H1 (cell line): ENCODE measurements around the gene RBMX. TPM values are rescaled to one million over a fixed set of nuclear protein-coding genes. Genes with fewer than 3 reads are reported as not detected.

Experiments used
- CTCF ChIA-PET: fragments of 300-600 bp; sonication (Branson Sonifier 250); formaldehyde crosslinking; loops from one replicate; lab custom pipeline; 2021; ENCODE audit not compliant: partially characterized antibody; lab: Charles Lee
- POLR2A ChIA-PET: fragments of 300-600 bp; sonication (Branson Sonifier 250); formaldehyde crosslinking; loops from one replicate; lab custom pipeline; 2021; ENCODE audit warnings: inconsistent platforms; ENCODE audit not compliant: partially characterized antibody; lab: Charles Lee
- DNase-seq, 2 experiments: peaks; one replicate each; pipeline versions ENCODE4 v3.0.0 to v3.0.0-alpha.2; 2010 to 2022; ENCODE audit warnings: low spot score in 2 of 2, low read depth in 1 of 2, mixed read lengths in 1 of 2
- FAIRE-seq: peaks from 2 replicates; lab custom pipeline; 2011; peaks lifted over from hg19 to GRCh38; lab: Jason Lieb, UNC
- H2AFZ ChIP-seq: 2 replicates; pipeline ENCODE4 v1.8.1; 2012; ENCODE audit warnings: low read length, inconsistent platforms
- H2AK5ac ChIP-seq: 2 replicates; pipeline ENCODE4 v1.6.1; 2013; ENCODE audit warnings: low read depth, low read length
- H2BK120ac ChIP-seq: replicated peaks from 2 replicates; pipeline ENCODE3; 2013; ENCODE audit warnings: low read depth, low read length, inconsistent platforms
- H2BK12ac ChIP-seq: 2 replicates; pipeline ENCODE4 v1.6.1; 2013; ENCODE audit warnings: low read depth, low read length
- H2BK15ac ChIP-seq: 2 replicates; pipeline ENCODE4 v1.6.1; 2013; ENCODE audit warnings: low read length
- H2BK20ac ChIP-seq: 2 replicates; pipeline ENCODE4 v1.6.1; 2013; ENCODE audit warnings: low read length
- H2BK5ac ChIP-seq: 2 replicates; pipeline ENCODE4 v1.6.1; 2013; ENCODE audit warnings: low read depth, low read length
- H3K14ac ChIP-seq: 2 replicates; pipeline ENCODE4 v1.6.1; 2013; ENCODE audit warnings: inconsistent platforms; ENCODE audit not compliant: insufficient read length
- H3K18ac ChIP-seq: 2 replicates; pipeline ENCODE4 v1.6.1; 2013; ENCODE audit warnings: low read length; ENCODE audit errors: extremely low read depth
- H3K23ac ChIP-seq: 2 replicates; pipeline ENCODE4 v1.6.1; 2013; ENCODE audit warnings: inconsistent platforms; ENCODE audit not compliant: insufficient read length
- H3K23me2 ChIP-seq: 2 replicates; pipeline ENCODE4 v1.6.1; 2013; ENCODE audit warnings: low read depth, low read length
- H3K27ac ChIP-seq: 2 replicates; pipeline ENCODE4 v1.6.1; 2011; ENCODE audit warnings: low read depth, low read length, inconsistent platforms
- H3K27me3 ChIP-seq, 4 experiments: replicated peaks in 1 of 4; 1 replicate in 1 of 4; 2 replicates in 3 of 4; pipeline versions ENCODE4 v1.6.1 to v1.8.1; 2011 to 2013; ENCODE audit warnings: low read length in 3 of 4, mild to moderate bottlenecking in 3 of 4, inconsistent platforms in 2 of 4, mixed read lengths in 2 of 4, moderate library complexity in 1 of 4; ENCODE audit not compliant: control insufficient read depth in 3 of 4, insufficient read depth in 3 of 4; ENCODE audit errors: extremely low read depth in 1 of 4
- H3K36me3 ChIP-seq, 4 experiments: 2 replicates each; pipeline versions ENCODE4 v1.6.1 to v1.8.1; 2011 to 2013; ENCODE audit warnings: mild to moderate bottlenecking in 4 of 4, low read length in 3 of 4, moderate library complexity in 2 of 4, control low read depth in 1 of 4, inconsistent platforms in 1 of 4; ENCODE audit not compliant: insufficient read depth in 4 of 4, control insufficient read depth in 2 of 4
- H3K4ac ChIP-seq: replicated peaks from 2 replicates; pipeline ENCODE3; 2013; ENCODE audit warnings: low read length, low read depth, mixed read lengths, inconsistent platforms; ENCODE audit not compliant: insufficient read length
- H3K4me1 ChIP-seq, 4 experiments: replicated peaks in 1 of 4; 1 replicate in 1 of 4; 2 replicates in 3 of 4; pipeline versions ENCODE4 v1.6.1 to v1.8.1; 2011 to 2013; ENCODE audit warnings: low read length in 3 of 4, inconsistent platforms in 2 of 4, mixed read lengths in 1 of 4; ENCODE audit not compliant: insufficient read depth in 4 of 4, control insufficient read depth in 3 of 4
- H3K4me2 ChIP-seq, 2 experiments: 2 replicates each; pipeline versions ENCODE4 v1.6.1 to v1.8.1; 2011 to 2013; ENCODE audit warnings: low read depth in 2 of 2, low read length in 2 of 2, control low read depth in 1 of 2, inconsistent platforms in 1 of 2, mild to moderate bottlenecking in 1 of 2; ENCODE audit not compliant: insufficient read depth in 1 of 2
- H3K4me3 ChIP-seq, 4 experiments: fragments of 200-600, 300-600 bp in 1 of 4; sonication (generic), shearing (Covaris generic), sonication (Bioruptor Twin) in 1 of 4; 2 replicates each; pipeline versions ENCODE4 v1.5.1 to v1.8.1; 2011 to 2016; ENCODE audit warnings: low read length in 4 of 4, low read depth in 3 of 4, control low read depth in 2 of 4, inconsistent platforms in 2 of 4, mild to moderate bottlenecking in 2 of 4, mixed read lengths in 1 of 4, moderate library complexity in 1 of 4; ENCODE audit not compliant: insufficient read depth in 2 of 4; ENCODE audit errors: extremely low read depth in 1 of 4
- H3K56ac ChIP-seq: replicated peaks from 2 replicates; pipeline ENCODE3; 2013; ENCODE audit warnings: low read depth, mild to moderate bottlenecking, mixed read lengths, low read length, inconsistent platforms; ENCODE audit not compliant: insufficient read length
- H3K79me1 ChIP-seq: 2 replicates; pipeline ENCODE4 v1.6.1; 2013; ENCODE audit warnings: low read depth, low read length, control low read depth
- H3K79me2 ChIP-seq, 2 experiments: 2 replicates each; pipeline versions ENCODE4 v1.6.1 to v1.8.1; 2012 to 2013; ENCODE audit warnings: low read length in 2 of 2, mild to moderate bottlenecking in 2 of 2, inconsistent platforms in 1 of 2; ENCODE audit not compliant: insufficient read depth in 2 of 2, control insufficient read depth in 1 of 2
- H3K9ac ChIP-seq, 4 experiments: replicated peaks in 1 of 4; 1 replicate in 1 of 4; 2 replicates in 3 of 4; pipeline versions ENCODE4 v1.6.1 to v1.8.1; 2011 to 2013; ENCODE audit warnings: low read depth in 3 of 4, low read length in 3 of 4, control low read depth in 2 of 4, mild to moderate bottlenecking in 2 of 4, moderate library complexity in 2 of 4, inconsistent platforms in 1 of 4; ENCODE audit errors: extremely low read depth in 1 of 4
- H3K9me3 ChIP-seq, 2 experiments: 2 replicates each; pipeline versions ENCODE4 v1.6.1 to v1.8.1; 2012 to 2013; ENCODE audit warnings: mild to moderate bottlenecking in 2 of 2, moderate library complexity in 2 of 2, control low read depth in 1 of 2, inconsistent platforms in 1 of 2, low read depth in 1 of 2, low read length in 1 of 2, mixed read lengths in 1 of 2; ENCODE audit not compliant: insufficient read depth in 2 of 2
- H4K20me1 ChIP-seq, 2 experiments: replicated peaks in 1 of 2; 2 replicates each; pipeline versions ENCODE3 to v1.8.1; 2011 to 2013; ENCODE audit warnings: inconsistent platforms in 2 of 2, low read length in 2 of 2, mild to moderate bottlenecking in 1 of 2; ENCODE audit not compliant: insufficient read depth in 2 of 2, control insufficient read depth in 1 of 2
- H4K5ac ChIP-seq: 2 replicates; pipeline ENCODE4 v1.6.1; 2013; ENCODE audit warnings: low read length, low read depth, mixed read lengths, inconsistent platforms; ENCODE audit not compliant: insufficient read length
- H4K8ac ChIP-seq: 2 replicates; pipeline ENCODE4 v1.8.0; 2013; ENCODE audit warnings: mild to moderate bottlenecking, moderate library complexity, low read length, inconsistent platforms; ENCODE audit not compliant: insufficient read depth; ENCODE audit errors: extremely low read depth
- H4K91ac ChIP-seq: replicated peaks from 2 replicates; pipeline ENCODE3; 2013; ENCODE audit warnings: low read length, mixed read lengths, inconsistent platforms; ENCODE audit not compliant: insufficient read length
- KDM4A ChIP-seq: IDR thresholded peaks from one replicate; pipeline ENCODE4 v1.7.1; 2012; ENCODE audit warnings: low read depth, mild to moderate bottlenecking, moderate library complexity, low read length, inconsistent platforms; ENCODE audit not compliant: severe bottlenecking
- RNF2 ChIP-seq: fragments of 200-900, 300-1000 bp; sonication (generic); IDR thresholded peaks from 2 replicates; pipeline ENCODE4 v1.7.1; 2016; ENCODE audit warnings: borderline replicate concordance, low read depth, mild to moderate bottlenecking, antibody characterized with exemption, low read length; ENCODE audit not compliant: poor library complexity, severe bottlenecking; ENCODE audit errors: missing control alignments
- SIRT6 ChIP-seq: IDR thresholded peaks from one replicate; pipeline ENCODE4 v1.7.1; 2012; ENCODE audit warnings: low read length, inconsistent platforms
- TAF7 ChIP-seq: optimal IDR thresholded peaks from 2 replicates; pipeline ENCODE3; 2011; ENCODE audit warnings: low read depth, mild to moderate bottlenecking, inconsistent platforms, low read length, moderate library complexity, borderline replicate concordance
- WGBS, 2 experiments: shearing (Covaris generic) in 1 of 2; methylation state at CpG; one replicate each; pipeline versions ENCODE4 v1.1.6 to v1.1.7; 2013 to 2015; ENCODE audit warnings: low lambda C conversion rate in 2 of 2, mixed read lengths in 2 of 2, inconsistent platforms in 1 of 2, low coverage in 1 of 2, missing lambda C conversion rate in 1 of 2; ENCODE audit not compliant: insufficient replicate concordance in 2 of 2, insufficient coverage in 1 of 2, insufficient read length in 1 of 2; ENCODE audit errors: extremely low coverage in 1 of 2, missing lambda C conversion rate in 1 of 2; 5-methylcytosine and 5-hydroxymethylcytosine counted together
- polyA plus RNA-seq, 7 experiments: library from polyadenylated mRNA; depleted of rRNA in 3 of 7; stranded (reverse) in 5 of 7; unstranded in 2 of 7; fragments of >200 nt in 5 of 7; fragments of 200-250 nt in 2 of 7; gene quantifications; 1 replicate in 5 of 7; 2 replicates in 1 of 7; 4 replicates in 1 of 7; pipeline versions ENCODE4 v1.2.1 to v1.2.3, GENCODE V29; 2011 to 2013; ENCODE audit warnings: missing spikeins in 2 of 7, mixed read lengths in 2 of 7
- total RNA-seq: library from RNA; stranded (reverse); fragmentation: NEBNext Ultra II Directional; extraction: Animal tissue kit (Norgen Biotek cat#: 25700); gene quantifications from 2 replicates; pipeline ENCODE4 v1.2.1, GENCODE V29; 2021
- TF ChIP-seq, protein P1 (sequence below): IDR thresholded peaks from 2 replicates; pipeline ENCODE4 v1.6.1; 2012; ENCODE audit warnings: low read length, inconsistent platforms

The RBMX gene
- total and polyA plus RNA-seq, 2 of the 8 experiments (the other 6 are each of a cell fraction or from before 2014, with no cell fraction given): 213 to 476 TPM

DNA sequence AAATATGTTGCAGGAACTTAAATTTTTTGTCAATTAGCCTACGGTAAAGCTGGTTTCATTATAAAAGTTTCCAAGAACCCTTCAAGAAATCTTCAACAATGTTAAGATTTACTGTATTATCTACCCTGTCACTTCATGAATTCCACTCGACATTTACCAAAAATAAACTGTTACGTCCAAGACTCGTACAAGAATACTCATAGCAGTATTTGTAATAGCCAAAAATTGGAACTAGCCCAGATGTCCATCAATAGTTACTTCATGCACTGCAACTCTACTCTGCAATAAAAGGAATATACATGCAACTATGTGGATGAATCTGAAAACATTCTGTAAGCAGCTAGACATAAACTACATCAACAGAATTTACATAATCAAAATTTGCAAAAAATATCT is 13.4 kb downstream of the RBMX start:
- H2BK120ac ChIP-seq: no peak overlapping the region
- FAIRE-seq (no peak), DNase-seq (no peak)
- H3K79me2 ChIP-seq: peaks cover 0 to 4% of the 10 kb centered on the region in 2 experiments; a peak in 2 of 4 replicates
- no peak overlapping the region for H3K56ac ChIP-seq
- ChIA-PET CTCF (no interaction called here), POLR2A (interaction anchor here (0.6 to 5.2 kb wide), 17 partner anchors 10 to 370 kb away, joined by 3 to 168 read pairs (median 4); partner anchors contain the start of genes HTATSF1 and RBMX)
- no peak overlapping the region for H4K8ac ChIP-seq
- H2BK20ac ChIP-seq: no peak overlapping the region
- no peak overlapping the region for H3K9ac ChIP-seq
- H3K4me3 ChIP-seq: no peak overlapping the region
- H2BK12ac ChIP-seq: no peak overlapping the region
- H3K18ac ChIP-seq: no peak overlapping the region
- no peak overlapping the region for H2BK15ac ChIP-seq
- H3K27me3 ChIP-seq: no peaks in the 10 kb centered on the region
- H3K9me3 ChIP-seq: no peaks in the 10 kb centered on the region
- H3K4me1 ChIP-seq: no peaks in the 10 kb centered on the region
- H3K23ac ChIP-seq: no peak overlapping the region
- no peak overlapping the region for H3K4ac ChIP-seq
- no peak overlapping the region for H2BK5ac ChIP-seq
- H3K4me2 ChIP-seq: no peak overlapping the region
- no peak overlapping the region for H4K5ac ChIP-seq
- no peak overlapping the region for H2AFZ ChIP-seq
- no peaks in the 10 kb centered on the region for H3K79me1 ChIP-seq
- H3K14ac ChIP-seq: no peak overlapping the region
- WGBS, 2 experiments: 88% methylated on average over 4 of the region's 4 CpGs; no CpG with 5 or more reads in 1 of the 2 experiments
- H3K23me2 ChIP-seq: no peaks in the 10 kb centered on the region
- H3K27ac ChIP-seq: no peak overlapping the region
- no peak overlapping the region for H4K91ac ChIP-seq
- H2AK5ac ChIP-seq: no peak overlapping the region
- peaks cover 5 to 11% of the 10 kb centered on the region in 2 experiments for H4K20me1 ChIP-seq
- H3K36me3 ChIP-seq: peaks cover 5 to 73% (median 34%) of the 10 kb centered on the region in 4 experiments; a peak in 7 of 8 replicates
- TF ChIP-seq, protein P1, sequence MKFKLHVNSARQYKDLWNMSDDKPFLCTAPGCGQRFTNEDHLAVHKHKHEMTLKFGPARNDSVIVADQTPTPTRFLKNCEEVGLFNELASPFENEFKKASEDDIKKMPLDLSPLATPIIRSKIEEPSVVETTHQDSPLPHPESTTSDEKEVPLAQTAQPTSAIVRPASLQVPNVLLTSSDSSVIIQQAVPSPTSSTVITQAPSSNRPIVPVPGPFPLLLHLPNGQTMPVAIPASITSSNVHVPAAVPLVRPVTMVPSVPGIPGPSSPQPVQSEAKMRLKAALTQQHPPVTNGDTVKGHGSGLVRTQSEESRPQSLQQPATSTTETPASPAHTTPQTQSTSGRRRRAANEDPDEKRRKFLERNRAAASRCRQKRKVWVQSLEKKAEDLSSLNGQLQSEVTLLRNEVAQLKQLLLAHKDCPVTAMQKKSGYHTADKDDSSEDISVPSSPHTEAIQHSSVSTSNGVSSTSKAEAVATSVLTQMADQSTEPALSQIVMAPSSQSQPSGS: no peak
- TF ChIP-seq RNF2: no peak
- no peak for TF ChIP-seq TAF7
- no peak for TF ChIP-seq SIRT6
- no peak for TF ChIP-seq KDM4A
